ENCODE measurements around the gene PRKN. TPM values are rescaled to one million over a fixed set of nuclear protein-coding genes. Genes with fewer than 3 reads are reported as not detected.

Gene PRKN
- total RNA-seq, 2 donors from 2014 or later: 10.7 to 21.2 TPM

DNA sequence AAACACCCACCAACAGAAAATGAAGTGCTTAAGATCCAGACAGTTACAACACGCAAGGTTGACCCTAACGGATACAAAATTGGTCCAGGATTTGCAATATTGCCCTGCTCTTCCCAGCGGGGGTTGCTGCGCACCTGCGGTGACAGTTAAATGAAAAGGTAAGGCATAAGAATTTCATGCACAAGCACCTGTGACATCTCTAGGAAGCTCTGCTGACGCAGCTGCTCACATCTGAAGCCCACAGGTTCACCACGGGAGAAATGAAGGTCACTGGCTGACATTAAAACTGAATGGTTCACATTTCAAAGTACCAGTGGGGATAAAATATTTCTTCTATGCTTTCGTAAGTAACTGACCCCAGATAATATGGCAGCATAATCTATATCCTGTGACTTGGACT, 764.4 kb downstream of the PRKN start:
- Histone ChIP-seq H3K36me3 (no peaks in the 10 kb centered on the region), H3K27me3 (replicated peaks; ENCODE audit: insufficient read depth) (no peaks in the 10 kb centered on the region), H3K9me3 (no peaks in the 10 kb centered on the region), H3K4me3 (no peak overlapping the region), H3K27ac (no peak overlapping the region), H3K4me1 (replicated peaks) (no peaks in the 10 kb centered on the region)
- WGBS: 92% methylated on average over 8 of the region's 8 CpGs
- TF ChIP-seq CTCF (IDR thresholded peaks at IDR 0.05) (no peak), POLR2A (IDR thresholded peaks at IDR 0.05) (no peak), POLR2AphosphoS5 (IDR thresholded peaks at IDR 0.05) (no peak)
- intact Hi-C loops (cut with DNase I): no loop called here
- no peak for DNase-seq (ENCODE audit: low spot score)

DNA sequence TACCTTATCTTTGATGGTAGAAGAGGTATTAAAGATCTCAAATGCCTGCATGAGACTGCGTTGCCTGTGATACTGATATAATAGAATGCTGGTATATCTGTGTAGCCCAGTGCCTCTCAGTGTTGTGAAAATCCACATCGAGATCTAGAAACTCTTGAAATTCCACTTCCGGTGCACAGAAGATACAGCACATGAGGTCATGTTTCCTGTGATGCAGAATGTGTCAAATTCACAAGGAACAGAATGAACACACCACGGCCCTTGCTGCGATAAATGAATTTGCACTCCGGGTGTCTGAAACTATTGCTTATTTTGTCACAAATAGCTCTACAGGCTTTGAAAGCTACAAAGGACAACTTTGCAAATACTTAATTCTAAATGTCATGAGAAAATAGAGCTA, 765.8 kb downstream of the PRKN start:
- no peak for TF ChIP-seq POLR2A (IDR thresholded peaks at IDR 0.05)
- no peak for TF ChIP-seq POLR2AphosphoS5 (IDR thresholded peaks at IDR 0.05)
- TF ChIP-seq CTCF (IDR thresholded peaks at IDR 0.05): no peak
- Histone ChIP-seq H3K9me3 (no peaks in the 10 kb centered on the region), H3K4me3 (no peak overlapping the region), H3K36me3 (no peaks in the 10 kb centered on the region), H3K27me3 (replicated peaks; ENCODE audit: insufficient read depth) (no peaks in the 10 kb centered on the region), H3K4me1 (replicated peaks) (no peaks in the 10 kb centered on the region), H3K27ac (no peak overlapping the region)
- DNase-seq (ENCODE audit: low spot score): no peak
- intact Hi-C loops (cut with DNase I): no loop called here
- 73% methylated on average over 6 of the region's 6 CpGs for WGBS

GRCh38 chr6:161961046-161961445, 766.5 kb downstream of the PRKN start:
- no peaks in the 10 kb centered on the region for H3K27me3 ChIP-seq (replicated peaks; ENCODE audit: insufficient read depth)
- H3K4me1 ChIP-seq (replicated peaks): no peaks in the 10 kb centered on the region
- no peak for TF ChIP-seq CTCF (IDR thresholded peaks at IDR 0.05)
- TF ChIP-seq POLR2AphosphoS5 (IDR thresholded peaks at IDR 0.05): no peak
- TF ChIP-seq POLR2A (IDR thresholded peaks at IDR 0.05): no peak
- H3K27ac ChIP-seq: no peak overlapping the region
- no peak for DNase-seq (ENCODE audit: low spot score)
- WGBS: 88% methylated on average over 8 of the region's 8 CpGs
- no peak overlapping the region for H3K4me3 ChIP-seq
- H3K36me3 ChIP-seq: no peaks in the 10 kb centered on the region
- H3K9me3 ChIP-seq: no peaks in the 10 kb centered on the region
- intact Hi-C loops (cut with DNase I): no loop called here

- Histone ChIP-seq H3K9me3 (no peaks in the 10 kb centered on the region), H3K36me3 (no peaks in the 10 kb centered on the region), H3K4me3 (no peak overlapping the region), H3K27me3 (replicated peaks; ENCODE audit: insufficient read depth) (no peaks in the 10 kb centered on the region), H3K27ac (no peak overlapping the region), H3K4me1 (replicated peaks) (no peaks in the 10 kb centered on the region)
- 93% methylated on average over 12 of the region's 12 CpGs for WGBS
- no peak for DNase-seq (ENCODE audit: low spot score)
- no peak for TF ChIP-seq POLR2AphosphoS5 (IDR thresholded peaks at IDR 0.05)
- TF ChIP-seq POLR2A (IDR thresholded peaks at IDR 0.05): no peak
- intact Hi-C loops (cut with DNase I): no loop called here
Measured at GRCh38 chr6:161959072-161959471, 768.5 kb downstream of the PRKN start.

DNA sequence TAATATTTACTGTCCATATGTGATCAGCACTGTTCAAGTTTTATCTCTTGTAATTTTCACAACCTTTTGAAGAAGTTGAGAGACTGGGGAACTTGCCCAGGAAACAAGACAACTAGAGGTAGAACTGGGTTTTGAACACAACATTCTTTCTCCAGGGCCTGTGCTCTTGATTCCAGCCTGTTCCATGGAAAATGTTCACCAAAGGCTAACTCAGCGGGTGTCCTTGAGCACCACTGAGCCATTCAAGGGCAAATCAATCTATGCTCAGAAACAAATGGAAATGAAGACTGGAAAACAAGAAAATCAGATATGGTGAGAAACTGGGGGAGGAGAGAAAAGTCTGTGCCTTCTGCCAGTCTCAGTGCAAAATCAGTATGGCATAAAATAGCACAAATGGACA, 771.5 kb downstream of the PRKN start:
- TF ChIP-seq POLR2A (IDR thresholded peaks at IDR 0.05) (no peak), POLR2AphosphoS5 (IDR thresholded peaks at IDR 0.05) (no peak), CTCF (IDR thresholded peaks at IDR 0.05) (no peak)
- no peaks in the 10 kb centered on the region for H3K27me3 ChIP-seq (replicated peaks; ENCODE audit: insufficient read depth)
- H3K27ac ChIP-seq: no peak overlapping the region
- 100% methylated on average over 1 of the region's 1 CpG for WGBS
- H3K4me3 ChIP-seq: no peak overlapping the region
- H3K36me3 ChIP-seq: no peaks in the 10 kb centered on the region
- DNase-seq (ENCODE audit: low spot score): no peak
- H3K4me1 ChIP-seq (replicated peaks): no peaks in the 10 kb centered on the region
- no peaks in the 10 kb centered on the region for H3K9me3 ChIP-seq
- intact Hi-C loops (cut with DNase I): no loop called here
